Parathyroid adenoma (tissue), 2 donors: ENCODE measurements around the gene ABCF2.

Source experiments
- H2AFZ ChIP-seq: fragments of 300-600 bp; sonication (generic); one replicate; pipeline ENCODE4 v1.7.0; 2017; ENCODE audit warnings: antibody characterized with exemption, mild to moderate bottlenecking
- H3K27ac ChIP-seq: fragments of 300-600 bp; sonication (generic); one replicate; pipeline ENCODE4 v1.7.0; 2017
- H3K27me3 ChIP-seq: fragments of 300-600 bp; sonication (generic); one replicate; pipeline ENCODE4 v1.7.0; 2017; ENCODE audit warnings: low read length; ENCODE audit not compliant: control insufficient read depth, insufficient read depth
- H3K36me3 ChIP-seq: fragments of 300-600 bp; sonication (generic); one replicate; pipeline ENCODE4 v1.7.0; 2017; ENCODE audit warnings: low read length; ENCODE audit not compliant: control insufficient read depth, insufficient read depth
- H3K4me1 ChIP-seq: fragments of 300-600 bp; sonication (generic); one replicate; pipeline ENCODE4 v1.7.0; 2017; ENCODE audit warnings: control low read depth
- H3K4me2 ChIP-seq: fragments of 300-600 bp; sonication (generic); one replicate; pipeline ENCODE4 v1.7.0; 2017; ENCODE audit warnings: low read length
- H3K4me3 ChIP-seq: fragments of 300-600 bp; sonication (generic); one replicate; pipeline ENCODE4 v1.7.0; 2017; ENCODE audit warnings: low read depth, low read length
- H3K79me2 ChIP-seq: fragments of 300-600 bp; sonication (generic); one replicate; pipeline ENCODE4 v1.7.0; 2017; ENCODE audit warnings: control low read depth
- H3K9ac ChIP-seq: fragments of 300-600 bp; sonication (generic); one replicate; pipeline ENCODE4 v1.7.0; 2017; ENCODE audit warnings: mild to moderate bottlenecking
- H3K9me3 ChIP-seq: fragments of 300-600 bp; sonication (generic); one replicate; pipeline ENCODE4 v1.7.0; 2017; ENCODE audit warnings: low read length; ENCODE audit not compliant: control insufficient read depth
- TF ChIP-seq, protein P1 (sequence below): fragments of 300-600 bp; sonication (generic); IDR thresholded peaks from one replicate; pipeline ENCODE4 v1.7.0; 2017; ENCODE audit warnings: antibody characterized with exemption, mild to moderate bottlenecking
- donor health status: primary hyperparathyroidism.

ABCF2 gene

DNA sequence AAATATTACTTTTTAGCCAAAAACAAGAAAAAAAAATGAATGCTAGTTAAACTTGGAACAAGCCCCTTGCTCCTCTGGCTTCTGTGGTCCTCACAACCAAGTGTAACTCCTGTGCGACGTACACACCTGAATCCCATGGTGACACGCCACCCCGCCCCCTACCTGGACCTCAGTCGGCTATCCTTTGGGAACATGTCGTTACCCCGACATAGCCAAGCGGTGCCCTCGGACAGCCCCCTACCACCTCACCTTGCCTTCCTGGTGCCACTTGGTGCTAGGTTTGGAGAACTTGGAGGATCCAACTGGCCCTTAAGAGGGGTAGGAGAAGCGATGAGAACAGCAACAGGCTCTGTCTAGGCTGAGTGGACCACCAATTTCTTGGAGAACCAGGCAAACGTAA is 33.5 kb upstream of the ABCF2 start:
- no peak overlapping the region for H3K9ac ChIP-seq
- H3K9me3 ChIP-seq, result no peaks in the 10 kb centered on the region
- H3K27ac ChIP-seq, result no peak overlapping the region
- no peaks in the 10 kb centered on the region for H3K79me2 ChIP-seq
- no peak overlapping the region for H3K4me3 ChIP-seq
- no peak overlapping the region for H3K4me2 ChIP-seq
- TF ChIP-seq, protein P1, sequence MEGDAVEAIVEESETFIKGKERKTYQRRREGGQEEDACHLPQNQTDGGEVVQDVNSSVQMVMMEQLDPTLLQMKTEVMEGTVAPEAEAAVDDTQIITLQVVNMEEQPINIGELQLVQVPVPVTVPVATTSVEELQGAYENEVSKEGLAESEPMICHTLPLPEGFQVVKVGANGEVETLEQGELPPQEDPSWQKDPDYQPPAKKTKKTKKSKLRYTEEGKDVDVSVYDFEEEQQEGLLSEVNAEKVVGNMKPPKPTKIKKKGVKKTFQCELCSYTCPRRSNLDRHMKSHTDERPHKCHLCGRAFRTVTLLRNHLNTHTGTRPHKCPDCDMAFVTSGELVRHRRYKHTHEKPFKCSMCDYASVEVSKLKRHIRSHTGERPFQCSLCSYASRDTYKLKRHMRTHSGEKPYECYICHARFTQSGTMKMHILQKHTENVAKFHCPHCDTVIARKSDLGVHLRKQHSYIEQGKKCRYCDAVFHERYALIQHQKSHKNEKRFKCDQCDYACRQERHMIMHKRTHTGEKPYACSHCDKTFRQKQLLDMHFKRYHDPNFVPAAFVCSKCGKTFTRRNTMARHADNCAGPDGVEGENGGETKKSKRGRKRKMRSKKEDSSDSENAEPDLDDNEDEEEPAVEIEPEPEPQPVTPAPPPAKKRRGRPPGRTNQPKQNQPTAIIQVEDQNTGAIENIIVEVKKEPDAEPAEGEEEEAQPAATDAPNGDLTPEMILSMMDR, result no peak
- H2AFZ ChIP-seq, result no peak overlapping the region
- no peaks in the 10 kb centered on the region for H3K4me1 ChIP-seq
- H3K27me3 ChIP-seq, result no peaks in the 10 kb centered on the region
- H3K36me3 ChIP-seq, result no peaks in the 10 kb centered on the region

DNA sequence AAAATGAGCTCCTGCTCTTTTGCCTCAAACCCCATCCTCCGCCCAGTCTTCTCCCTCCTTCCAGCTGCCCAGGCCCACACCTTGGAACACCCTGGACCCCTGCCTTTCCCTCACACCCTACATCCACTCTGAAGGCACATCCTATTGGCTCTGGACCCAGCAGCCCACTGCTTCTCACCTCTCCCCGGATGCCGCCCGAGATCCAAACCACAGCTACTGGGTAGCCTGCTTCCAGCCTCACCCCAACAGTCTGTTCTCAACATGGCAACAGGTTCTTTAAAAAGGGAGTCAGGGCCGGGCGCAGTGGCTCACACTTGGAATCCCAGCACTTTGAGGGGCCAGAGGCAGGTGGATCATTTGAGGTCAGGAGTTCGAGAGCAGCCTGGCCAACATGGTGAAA is 31.0 kb upstream of the ABCF2 start:
- no peaks in the 10 kb centered on the region for H3K36me3 ChIP-seq
- no peak overlapping the region for H2AFZ ChIP-seq
- H3K9ac ChIP-seq, result no peak overlapping the region
- H3K4me1 ChIP-seq, result peaks cover under 1% of the 10 kb centered on the region
- no peaks in the 10 kb centered on the region for H3K79me2 ChIP-seq
- H3K4me3 ChIP-seq, result no peak overlapping the region
- H3K27me3 ChIP-seq, result no peaks in the 10 kb centered on the region
- no peaks in the 10 kb centered on the region for H3K9me3 ChIP-seq
- TF ChIP-seq, protein P1, result no peak
- H3K27ac ChIP-seq, result no peak overlapping the region
- H3K4me2 ChIP-seq, result no peak overlapping the region

DNA sequence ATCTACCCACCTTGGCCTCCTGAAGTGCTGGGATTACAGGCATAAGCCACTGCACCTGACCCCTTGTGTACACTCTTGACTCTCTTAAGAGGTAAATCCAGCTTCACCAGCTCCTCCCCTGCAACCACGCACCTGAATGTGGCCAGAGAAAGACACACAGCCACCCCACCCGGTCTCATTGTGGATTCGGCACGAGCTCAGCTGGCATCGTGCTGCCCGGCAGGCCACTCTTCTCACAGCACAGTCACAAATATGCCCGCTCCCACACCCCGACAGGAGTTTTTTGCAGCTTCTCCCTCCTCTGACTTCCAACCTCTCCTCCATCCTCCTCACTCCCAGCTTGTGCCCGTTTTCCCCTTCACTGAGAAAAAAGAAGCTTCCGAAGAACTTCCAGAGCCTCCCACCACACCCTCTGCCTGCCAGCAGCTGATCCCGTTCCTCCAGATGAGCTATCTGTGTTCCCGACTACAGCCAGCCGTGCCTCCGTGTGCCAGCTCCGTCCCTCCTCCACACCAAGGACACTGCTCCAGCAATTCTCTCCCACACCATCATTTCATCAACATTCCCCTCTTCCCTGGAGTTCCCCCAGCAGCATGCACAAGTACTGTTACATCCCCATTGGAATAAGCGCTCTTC is 29.5 kb upstream of the ABCF2 start:
- TF ChIP-seq, protein P1, result no peak
- Histone ChIP-seq H3K4me3 (no peak overlapping the region), H3K9me3 (no peaks in the 10 kb centered on the region), H3K4me1 (peaks cover 4% of the 10 kb centered on the region), H3K27me3 (no peaks in the 10 kb centered on the region), H2AFZ (no peak overlapping the region), H3K4me2 (no peak overlapping the region), H3K27ac (no peak overlapping the region), H3K36me3 (no peaks in the 10 kb centered on the region), H3K79me2 (no peaks in the 10 kb centered on the region), H3K9ac (no peak overlapping the region)

DNA sequence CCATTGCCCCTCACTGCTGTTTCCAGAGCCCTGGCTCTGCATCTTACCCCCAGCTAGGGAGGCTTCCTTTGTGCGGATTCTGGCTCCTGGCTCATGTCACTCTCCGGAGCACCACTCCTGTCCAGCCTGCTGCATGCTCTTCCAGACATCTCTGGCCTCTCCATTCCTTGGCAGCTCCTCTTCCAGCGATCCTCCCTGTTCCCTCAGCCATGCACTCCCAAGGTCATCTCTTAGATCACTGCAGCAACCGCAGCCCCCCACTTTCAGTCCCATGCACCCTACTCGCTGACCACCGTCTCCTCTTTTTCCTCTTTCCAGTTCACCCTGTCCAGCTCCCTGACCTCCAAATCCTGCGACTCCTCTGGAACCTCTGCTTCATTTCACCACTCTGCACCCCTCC is 28.4 kb upstream of the ABCF2 start:
- H3K9me3 ChIP-seq, result no peaks in the 10 kb centered on the region
- no peak overlapping the region for H3K4me3 ChIP-seq
- H3K9ac ChIP-seq, result no peak overlapping the region
- no peaks in the 10 kb centered on the region for H3K27me3 ChIP-seq
- TF ChIP-seq, protein P1, result no peak
- H3K4me1 ChIP-seq, result peaks cover 12% of the 10 kb centered on the region
- no peak overlapping the region for H3K27ac ChIP-seq
- no peak overlapping the region for H3K4me2 ChIP-seq
- H3K36me3 ChIP-seq, result no peaks in the 10 kb centered on the region
- no peaks in the 10 kb centered on the region for H3K79me2 ChIP-seq
- H2AFZ ChIP-seq, result no peak overlapping the region

DNA sequence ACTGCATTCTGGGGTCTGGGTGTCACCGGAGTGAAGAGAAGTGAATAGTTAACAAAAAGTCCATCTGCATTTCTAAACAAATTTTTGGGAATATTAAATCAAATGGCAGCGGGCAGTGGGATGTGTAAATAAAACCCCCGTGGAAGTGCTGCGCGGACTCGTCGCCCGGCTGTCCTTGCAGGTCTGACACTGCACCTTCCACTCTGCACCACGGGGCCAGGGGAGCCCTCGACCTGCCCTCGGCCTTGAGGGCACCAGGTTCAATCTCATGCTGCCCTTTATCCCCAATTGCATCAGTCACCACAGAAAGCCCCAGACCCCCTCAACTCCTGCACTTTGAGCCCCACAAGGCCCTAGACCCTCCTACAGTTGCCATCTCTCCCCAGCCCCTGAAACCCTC is 27.8 kb upstream of the ABCF2 start:
- no peak overlapping the region for H3K4me2 ChIP-seq
- no peaks in the 10 kb centered on the region for H3K79me2 ChIP-seq
- H3K9me3 ChIP-seq, result no peaks in the 10 kb centered on the region
- H3K27ac ChIP-seq, result no peak overlapping the region
- H3K4me3 ChIP-seq, result no peak overlapping the region
- no peak overlapping the region for H2AFZ ChIP-seq
- H3K4me1 ChIP-seq, result peaks cover 16% of the 10 kb centered on the region
- no peaks in the 10 kb centered on the region for H3K27me3 ChIP-seq
- TF ChIP-seq, protein P1, result no peak
- H3K9ac ChIP-seq, result no peak overlapping the region
- no peaks in the 10 kb centered on the region for H3K36me3 ChIP-seq
